Activated B cell treated with CpG ODN at 0.5 μM for 24 hours (primary cell): ENCODE measurements around the gene JMJD1C. TPM values are rescaled to one million over a fixed set of nuclear protein-coding genes. Genes with fewer than 3 reads are reported as not detected.
A peak's percentile ranks its signal among the peaks of the same experiment; 100 is the strongest.

ENCODE experiments used
- ATAC-seq: fragments of 200-7000 bp; cut with Tn5 transposase; one replicate; pipeline ENCODE4 v1.10.0; 2021; ENCODE audit warnings: low read depth, mild to moderate bottlenecking, moderate library complexity
- CTCF ChIA-PET: fragments of 350-600 bp; sonication (Branson Sonifier 250); formaldehyde crosslinking; loops from one replicate; lab custom pipeline; 2021; ENCODE audit warnings: antibody characterized with exemption; lab: Charles Lee
- POLR2A ChIA-PET: fragments of 350-600 bp; sonication (Branson Sonifier 250); formaldehyde crosslinking; loops from one replicate; lab custom pipeline; 2021; ENCODE audit warnings: antibody characterized with exemption; lab: Charles Lee
- DNase-seq: peaks from one replicate; pipeline ENCODE4 v3.0.0; 2022
- H3K27ac Mint-ChIP-seq: one replicate; pipeline ENCODE4 v1.8.0; 2020; ENCODE audit warnings: mixed read lengths
- H3K27me3 Mint-ChIP-seq: one replicate; pipeline ENCODE4 v1.8.0; 2021; ENCODE audit warnings: mixed read lengths
- H3K36me3 Mint-ChIP-seq: one replicate; pipeline ENCODE4 v1.8.0; 2021; ENCODE audit warnings: low read depth, mixed read lengths
- H3K4me1 Mint-ChIP-seq: one replicate; pipeline ENCODE4 v1.8.0; 2021; ENCODE audit warnings: mixed read lengths
- H3K4me3 Mint-ChIP-seq: one replicate; pipeline ENCODE4 v1.8.0; 2020; ENCODE audit warnings: mild to moderate bottlenecking, mixed read lengths
- H3K9me3 Mint-ChIP-seq: one replicate; pipeline ENCODE4 v1.8.0; 2020; ENCODE audit warnings: mixed read lengths
- CTCF ChIP-seq: fragments of 200-600 bp; IDR thresholded peaks from one replicate; pipeline ENCODE4 v1.8.0; 2022; ENCODE audit warnings: antibody characterized with exemption, mild to moderate bottlenecking
- intact Hi-C: fragments of 100-400 bp; cut with micrococcal nuclease; formaldehyde crosslinking; loops from one replicate; pipeline ENCODE4 v1.15.1; 2024
- total RNA-seq: library from RNA; stranded (reverse); gene quantifications from 2 replicates; pipeline ENCODE4 v1.2.3, GENCODE V29; 2022

JMJD1C gene
- total RNA-seq, 1 donor from 2014 or later = 176 TPM

GRCh38 chr10:63261496-63261895 lies 204.3 kb downstream of the JMJD1C start:
- DNase-seq (no peak), ATAC-seq (peak; percentile 26)
- Mint-ChIP-seq H3K9me3 (no peaks in the 10 kb centered on the region), H3K27me3 (no peaks in the 10 kb centered on the region), H3K27ac (peak overlapping the region; percentile 91), H3K4me3 (peak overlapping the region; percentile 82), H3K4me1 (peaks cover 78% of the 10 kb centered on the region), H3K36me3 (peaks cover 53% of the 10 kb centered on the region)
- intact Hi-C loops = loop anchor here (2.0 kb wide), 1 partner anchor 21 kb away; no protein-coding TSS in a partner anchor
- TF ChIP-seq CTCF = no peak
- CTCF ChIA-PET = interaction anchor here (1.2 kb wide), 1 partner anchor 370 kb away, joined by 3 read pairs; no protein-coding TSS in a partner anchor
- POLR2A ChIA-PET = interaction anchor here (0.6 to 2.7 kb wide), 2 partner anchors 35 to 367 kb away, joined by 4 to 10 read pairs; no protein-coding TSS in a partner anchor

- intact Hi-C loops = loop anchor here (2.0 kb wide), 1 partner anchor 20 kb away; no protein-coding TSS in a partner anchor
- no peak for DNase-seq
- peaks cover 81% of the 10 kb centered on the region for H3K4me1 Mint-ChIP-seq
- peak; percentile 55 for ATAC-seq
- ChIA-PET CTCF (interaction anchor here (1.2 kb wide), 1 partner anchor 370 kb away, joined by 3 read pairs; no protein-coding TSS in a partner anchor), POLR2A (interaction anchor here (0.6 to 6.4 kb wide), 3 partner anchors 7 to 368 kb away, joined by 4 to 78 read pairs (median 10); no protein-coding TSS in a partner anchor)
- H3K4me3 Mint-ChIP-seq = peak overlapping the region; percentile 82
- no peaks in the 10 kb centered on the region for H3K27me3 Mint-ChIP-seq
- peaks cover 54% of the 10 kb centered on the region for H3K36me3 Mint-ChIP-seq
- no peak for TF ChIP-seq CTCF
- peak overlapping the region; percentile 91 for H3K27ac Mint-ChIP-seq
- H3K9me3 Mint-ChIP-seq = no peaks in the 10 kb centered on the region
Observed at GRCh38 chr10:63260860-63261251, 204.9 kb downstream of the JMJD1C start.

GRCh38 chr10:63260103-63260859 lies 205.5 kb downstream of the JMJD1C start:
- POLR2A ChIA-PET = interaction anchor here (0.7 to 6.4 kb wide), 2 partner anchors 8 to 19 kb away, joined by 4 to 78 read pairs; no protein-coding TSS in a partner anchor
- H3K4me3 Mint-ChIP-seq = peak overlapping the region; percentile 82
- H3K36me3 Mint-ChIP-seq = peaks cover 52% of the 10 kb centered on the region

GRCh38 chr10:63258920-63259678 lies 206.7 kb downstream of the JMJD1C start:
- ChIA-PET CTCF (no interaction called here), POLR2A (interaction anchor here (0.5 to 6.4 kb wide), 3 partner anchors 9 to 163 kb away, joined by 3 to 78 read pairs (median 5); no protein-coding TSS in a partner anchor)
- peak overlapping the region; percentile 72 for H3K4me3 Mint-ChIP-seq
- TF ChIP-seq CTCF = no peak
- peaks cover 91% of the 10 kb centered on the region for H3K4me1 Mint-ChIP-seq
- intact Hi-C loops = loop anchor here (1.0 kb wide), 1 partner anchor 15 kb away; no protein-coding TSS in a partner anchor
- H3K36me3 Mint-ChIP-seq = peaks cover 55% of the 10 kb centered on the region
- H3K27me3 Mint-ChIP-seq = no peaks in the 10 kb centered on the region
- peak overlapping the region; percentile 91 for H3K27ac Mint-ChIP-seq
- DNase-seq = no peak
- H3K9me3 Mint-ChIP-seq = no peaks in the 10 kb centered on the region
- no peak for ATAC-seq

More at GRCh38 chr10:63260103-63260859, 205.5 kb downstream of the JMJD1C start:
- CTCF ChIA-PET = no interaction called here
- ATAC-seq = peak; percentile 18
- no peak for TF ChIP-seq CTCF
- Mint-ChIP-seq H3K9me3 (no peaks in the 10 kb centered on the region), H3K4me1 (peaks cover 83% of the 10 kb centered on the region), H3K27ac (peak overlapping the region; percentile 91), H3K27me3 (no peaks in the 10 kb centered on the region)
- intact Hi-C loops = loop anchor here (2.0 kb wide), 1 partner anchor 19 kb away; no protein-coding TSS in a partner anchor
- DNase-seq = no peak
